HG02623 (cell line): ENCODE measurements around the gene MRPS31.
"Not testable (repeated sequence)": the region's sequence is repeated elsewhere in the genome, so short reads cannot be mapped to it uniquely, and the experiment has no call there.

Source experiments
- ATAC-seq: cut with Tn5 transposase; IDR thresholded peaks from one replicate; pipeline ENCODE4 v1.9.1; 2021; ENCODE audit warnings: moderate library complexity; ENCODE audit not compliant: unreplicated experiment

The MRPS31 gene

GRCh38 chr13:40764587-40765403, 6.2 kb downstream of the MRPS31 start:
- ATAC-seq, result no peak

GRCh38 chr13:40762849-40763248, 8.1 kb downstream of the MRPS31 start:
- ATAC-seq, result no peak

GRCh38 chr13:40758811-40759210, 12.2 kb downstream of the MRPS31 start:
- ATAC-seq, result no peak

- ATAC-seq, result peak; percentile 60
These were observed 14.9 kb downstream of the MRPS31 start for GRCh38 chr13:40756042-40756441.

GRCh38 chr13:40755082-40755700, 15.8 kb downstream of the MRPS31 start:
- no peak for ATAC-seq

- ATAC-seq, result no peak
These were observed 21.7 kb downstream of the MRPS31 start for GRCh38 chr13:40749327-40749726.

GRCh38 chr13:40735232-40735548, 35.8 kb downstream of the MRPS31 start:
- not testable (repeated sequence) for ATAC-seq

GRCh38 chr13:40734536-40735231, 36.3 kb downstream of the MRPS31 start:
- ATAC-seq, result not testable (repeated sequence)

GRCh38 chr13:40732658-40733057, 38.3 kb downstream of the MRPS31 start:
- ATAC-seq, result no peak

- no peak for ATAC-seq
These were observed 42.4 kb downstream of the MRPS31 start for GRCh38 chr13:40728595-40728994.

- ATAC-seq, result not testable (repeated sequence)
These were observed 56.6 kb downstream of the MRPS31 start for GRCh38 chr13:40714433-40714832.

GRCh38 chr13:40706439-40706838, 64.6 kb downstream of the MRPS31 start:
- no peak for ATAC-seq

- peak; percentile 63 for ATAC-seq
These were observed 73.3 kb downstream of the MRPS31 start for GRCh38 chr13:40697711-40698110.

- no peak for ATAC-seq
These were observed 76.6 kb downstream of the MRPS31 start for GRCh38 chr13:40694426-40694825.

GRCh38 chr13:40692946-40693345, 78.0 kb downstream of the MRPS31 start:
- peak; percentile 67 for ATAC-seq

- no peak for ATAC-seq
These were observed 82.2 kb downstream of the MRPS31 start for GRCh38 chr13:40688781-40689180.

GRCh38 chr13:40682449-40683240, 88.3 kb downstream of the MRPS31 start:
- no peak for ATAC-seq

GRCh38 chr13:40681341-40682146, 89.4 kb downstream of the MRPS31 start:
- ATAC-seq, result no peak

- no peak for ATAC-seq
These were observed 90.2 kb downstream of the MRPS31 start for GRCh38 chr13:40680659-40681323.

- no peak for ATAC-seq
These were observed 91.5 kb downstream of the MRPS31 start for GRCh38 chr13:40679480-40679985.
